ENCODE results near the gene FZD4.
A peak's percentile ranks its signal among the peaks of the same experiment; 100 is the strongest.

The FZD4 gene

GRCh38 chr11:86934582-86934900, 20.7 kb downstream of the FZD4 start:
- H3K4me3 ChIP-seq (ENCODE audit: low read length): no peak overlapping the region
- no peak for TF ChIP-seq CTCF (IDR thresholded peaks at IDR 0.05; ENCODE audit: insufficient read depth, low read depth, low read length, missing control alignments)
- no peak for DNase-seq (ENCODE audit: low read depth)

- no peak for DNase-seq (ENCODE audit: low read depth)
- H3K4me3 ChIP-seq (ENCODE audit: low read length): no peak overlapping the region
- no peak for TF ChIP-seq CTCF (IDR thresholded peaks at IDR 0.05; ENCODE audit: insufficient read depth, low read depth, low read length, missing control alignments)
Measured at GRCh38 chr11:86933891-86934581, 21.2 kb downstream of the FZD4 start.

GRCh38 chr11:86932924-86933875, 22.0 kb downstream of the FZD4 start:
- no peak for DNase-seq (ENCODE audit: low read depth)
- TF ChIP-seq CTCF (IDR thresholded peaks at IDR 0.05; ENCODE audit: insufficient read depth, low read depth, low read length, missing control alignments): no peak
- H3K4me3 ChIP-seq (ENCODE audit: low read length): no peak overlapping the region

- no peak for DNase-seq (ENCODE audit: low read depth)
- H3K4me3 ChIP-seq (ENCODE audit: low read length): no peak overlapping the region
- no peak for TF ChIP-seq CTCF (IDR thresholded peaks at IDR 0.05; ENCODE audit: insufficient read depth, low read depth, low read length, missing control alignments)
Measured at GRCh38 chr11:86932259-86932585, 23.0 kb downstream of the FZD4 start.

- peak; percentile 63 for DNase-seq (ENCODE audit: low read depth)
- no peak for TF ChIP-seq CTCF (IDR thresholded peaks at IDR 0.05; ENCODE audit: insufficient read depth, low read depth, low read length, missing control alignments)
- H3K4me3 ChIP-seq (ENCODE audit: low read length): no peak overlapping the region
Measured at GRCh38 chr11:86931548-86932258, 23.5 kb downstream of the FZD4 start.

- TF ChIP-seq CTCF (IDR thresholded peaks at IDR 0.05; ENCODE audit: insufficient read depth, low read depth, low read length, missing control alignments): no peak
- DNase-seq (ENCODE audit: low read depth): no peak
- H3K4me3 ChIP-seq (ENCODE audit: low read length): no peak overlapping the region
Measured at GRCh38 chr11:86930957-86931547, 24.1 kb downstream of the FZD4 start.
